ENCODE data around the gene AKAP8.
"Not testable (repeated sequence)": the region's sequence is repeated elsewhere in the genome, so short reads cannot be mapped to it uniquely, and the experiment has no call there.

- TF ChIP-seq, protein P1, sequence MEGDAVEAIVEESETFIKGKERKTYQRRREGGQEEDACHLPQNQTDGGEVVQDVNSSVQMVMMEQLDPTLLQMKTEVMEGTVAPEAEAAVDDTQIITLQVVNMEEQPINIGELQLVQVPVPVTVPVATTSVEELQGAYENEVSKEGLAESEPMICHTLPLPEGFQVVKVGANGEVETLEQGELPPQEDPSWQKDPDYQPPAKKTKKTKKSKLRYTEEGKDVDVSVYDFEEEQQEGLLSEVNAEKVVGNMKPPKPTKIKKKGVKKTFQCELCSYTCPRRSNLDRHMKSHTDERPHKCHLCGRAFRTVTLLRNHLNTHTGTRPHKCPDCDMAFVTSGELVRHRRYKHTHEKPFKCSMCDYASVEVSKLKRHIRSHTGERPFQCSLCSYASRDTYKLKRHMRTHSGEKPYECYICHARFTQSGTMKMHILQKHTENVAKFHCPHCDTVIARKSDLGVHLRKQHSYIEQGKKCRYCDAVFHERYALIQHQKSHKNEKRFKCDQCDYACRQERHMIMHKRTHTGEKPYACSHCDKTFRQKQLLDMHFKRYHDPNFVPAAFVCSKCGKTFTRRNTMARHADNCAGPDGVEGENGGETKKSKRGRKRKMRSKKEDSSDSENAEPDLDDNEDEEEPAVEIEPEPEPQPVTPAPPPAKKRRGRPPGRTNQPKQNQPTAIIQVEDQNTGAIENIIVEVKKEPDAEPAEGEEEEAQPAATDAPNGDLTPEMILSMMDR (IDR thresholded peaks at IDR 0.05) = not testable (repeated sequence)
- not testable (repeated sequence) for TF ChIP-seq ZFX (IDR thresholded peaks at IDR 0.05; ENCODE audit: borderline replicate concordance)
Observed at GRCh38 chr19:15411351-15411750, 31.8 kb upstream of the AKAP8 start.

Data from 22Rv1 (cell line).